ENCODE measurements around the gene CPS1.

DNA sequence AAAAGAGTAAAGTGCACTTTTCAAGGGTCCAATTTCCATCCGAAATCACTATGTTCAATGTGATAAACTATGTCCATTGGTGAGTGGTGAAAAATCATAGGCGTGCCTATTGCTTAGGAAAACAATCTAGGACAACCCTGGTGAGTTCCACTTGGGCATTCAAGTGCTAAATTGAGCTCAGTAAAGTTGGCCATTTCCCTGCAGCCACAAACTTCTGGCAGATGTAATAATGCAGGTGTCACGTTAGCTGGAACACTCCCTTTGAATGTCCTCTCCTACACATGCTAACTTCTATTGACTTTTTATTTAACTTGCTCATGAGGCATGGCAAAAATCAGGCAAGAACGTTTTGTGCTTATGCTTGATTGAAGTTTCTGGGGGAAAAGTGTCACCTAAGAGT, 67.1 kb downstream of the CPS1 start:
- TF ChIP-seq SIN3A (conservative IDR thresholded peaks at IDR 0.05 in 1 of 2, IDR thresholded peaks at IDR 0.05 in 1 of 2; ENCODE audit: low read depth in 1 of 2, low read length in 2 of 2): no peak
- no peak for TF ChIP-seq TAF7 (optimal IDR thresholded peaks at IDR 0.05; ENCODE audit: borderline replicate concordance, low read depth, low read length)
- TF ChIP-seq, protein P1, sequence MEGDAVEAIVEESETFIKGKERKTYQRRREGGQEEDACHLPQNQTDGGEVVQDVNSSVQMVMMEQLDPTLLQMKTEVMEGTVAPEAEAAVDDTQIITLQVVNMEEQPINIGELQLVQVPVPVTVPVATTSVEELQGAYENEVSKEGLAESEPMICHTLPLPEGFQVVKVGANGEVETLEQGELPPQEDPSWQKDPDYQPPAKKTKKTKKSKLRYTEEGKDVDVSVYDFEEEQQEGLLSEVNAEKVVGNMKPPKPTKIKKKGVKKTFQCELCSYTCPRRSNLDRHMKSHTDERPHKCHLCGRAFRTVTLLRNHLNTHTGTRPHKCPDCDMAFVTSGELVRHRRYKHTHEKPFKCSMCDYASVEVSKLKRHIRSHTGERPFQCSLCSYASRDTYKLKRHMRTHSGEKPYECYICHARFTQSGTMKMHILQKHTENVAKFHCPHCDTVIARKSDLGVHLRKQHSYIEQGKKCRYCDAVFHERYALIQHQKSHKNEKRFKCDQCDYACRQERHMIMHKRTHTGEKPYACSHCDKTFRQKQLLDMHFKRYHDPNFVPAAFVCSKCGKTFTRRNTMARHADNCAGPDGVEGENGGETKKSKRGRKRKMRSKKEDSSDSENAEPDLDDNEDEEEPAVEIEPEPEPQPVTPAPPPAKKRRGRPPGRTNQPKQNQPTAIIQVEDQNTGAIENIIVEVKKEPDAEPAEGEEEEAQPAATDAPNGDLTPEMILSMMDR (IDR thresholded peaks at IDR 0.05; ENCODE audit: control extremely low read depth in 1 of 3, insufficient read depth in 1 of 3, low read depth in 1 of 3, low read length in 3 of 3): no peak
- no peak for TF ChIP-seq EGR1 (IDR thresholded peaks at IDR 0.05; ENCODE audit: borderline replicate concordance, low read depth, low read length)
- TF ChIP-seq POLR2A (IDR thresholded peaks at IDR 0.05; ENCODE audit: control extremely low read depth in 1 of 2, low read depth in 2 of 2, low read length in 2 of 2): no peak
- TF ChIP-seq GABPA (IDR thresholded peaks at IDR 0.05; ENCODE audit: borderline replicate concordance, insufficient read depth, low read length): no peak
- no peak for TF ChIP-seq NRF1 (IDR thresholded peaks at IDR 0.05; ENCODE audit: low read depth, low read length)
- no peak for TF ChIP-seq EZH2 (IDR thresholded peaks at IDR 0.05; ENCODE audit: low read depth, low read length, severe bottlenecking)
- no peak for TF ChIP-seq USF2 (IDR thresholded peaks at IDR 0.05; ENCODE audit: low read length)
- TF ChIP-seq TEAD4 (IDR thresholded peaks at IDR 0.05; ENCODE audit: low read depth, low read length): no peak
- no peak for TF ChIP-seq CEBPB (IDR thresholded peaks at IDR 0.05; ENCODE audit: low read depth, low read length)
- no peak for TF ChIP-seq BRCA1 (IDR thresholded peaks at IDR 0.05; ENCODE audit: low read depth, low read length)
